ENCODE results near the gene SNX32.

DNA sequence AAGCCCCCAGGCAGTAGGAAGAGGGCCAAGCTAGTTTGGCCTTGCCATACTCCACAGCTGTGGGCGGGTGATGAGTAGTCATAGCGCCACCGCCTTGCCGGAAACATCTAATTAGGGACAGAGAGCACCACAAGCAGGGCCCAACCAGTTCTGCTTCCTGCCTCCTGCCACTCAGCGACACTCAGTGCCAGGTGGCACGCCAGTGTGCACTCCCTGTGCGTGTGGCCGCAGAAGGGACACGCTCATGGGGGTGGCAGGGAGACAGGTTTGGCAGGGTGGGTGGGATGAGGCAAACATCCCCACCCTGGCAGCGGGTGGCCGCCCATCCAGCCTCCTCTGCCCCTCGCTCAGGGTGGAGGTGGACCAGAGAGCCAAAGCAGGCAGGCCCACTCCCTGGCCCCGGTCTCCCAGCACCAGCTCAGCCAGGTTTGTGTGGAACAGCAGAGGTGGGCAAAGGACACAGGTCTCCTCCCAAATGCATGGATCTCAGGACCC lies 42.0 kb upstream of the SNX32 start:
- TF ChIP-seq EZH2 (optimal IDR thresholded peaks at IDR 0.05; ENCODE audit: low read depth, low read length), result no peak
- TF ChIP-seq, protein P1, sequence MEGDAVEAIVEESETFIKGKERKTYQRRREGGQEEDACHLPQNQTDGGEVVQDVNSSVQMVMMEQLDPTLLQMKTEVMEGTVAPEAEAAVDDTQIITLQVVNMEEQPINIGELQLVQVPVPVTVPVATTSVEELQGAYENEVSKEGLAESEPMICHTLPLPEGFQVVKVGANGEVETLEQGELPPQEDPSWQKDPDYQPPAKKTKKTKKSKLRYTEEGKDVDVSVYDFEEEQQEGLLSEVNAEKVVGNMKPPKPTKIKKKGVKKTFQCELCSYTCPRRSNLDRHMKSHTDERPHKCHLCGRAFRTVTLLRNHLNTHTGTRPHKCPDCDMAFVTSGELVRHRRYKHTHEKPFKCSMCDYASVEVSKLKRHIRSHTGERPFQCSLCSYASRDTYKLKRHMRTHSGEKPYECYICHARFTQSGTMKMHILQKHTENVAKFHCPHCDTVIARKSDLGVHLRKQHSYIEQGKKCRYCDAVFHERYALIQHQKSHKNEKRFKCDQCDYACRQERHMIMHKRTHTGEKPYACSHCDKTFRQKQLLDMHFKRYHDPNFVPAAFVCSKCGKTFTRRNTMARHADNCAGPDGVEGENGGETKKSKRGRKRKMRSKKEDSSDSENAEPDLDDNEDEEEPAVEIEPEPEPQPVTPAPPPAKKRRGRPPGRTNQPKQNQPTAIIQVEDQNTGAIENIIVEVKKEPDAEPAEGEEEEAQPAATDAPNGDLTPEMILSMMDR (IDR thresholded peaks at IDR 0.05; ENCODE audit: low read length), result no peak
